SU-DHL-6 (cell line): Measurements from ENCODE around the gene CCDC83.

ENCODE experiments used
- EZH2phosphoT487 ChIP-seq: fragments of 200-600 bp; sonication (generic), shearing (Covaris generic); conservative IDR thresholded peaks from 2 replicates; pipeline ENCODE4 v1.6.1; 2018; ENCODE audit warnings: mild to moderate bottlenecking, antibody characterized with exemption, low read length, moderate library complexity, mixed read lengths
- TF ChIP-seq, protein P1 (sequence below): fragments of 200-600 bp; sonication (generic); IDR thresholded peaks from one replicate; pipeline ENCODE4 v1.5.1; 2017; ENCODE audit warnings: antibody characterized with exemption, mild to moderate bottlenecking, low read length, moderate library complexity; ENCODE audit not compliant: insufficient read depth, poor library complexity, severe bottlenecking

DNA sequence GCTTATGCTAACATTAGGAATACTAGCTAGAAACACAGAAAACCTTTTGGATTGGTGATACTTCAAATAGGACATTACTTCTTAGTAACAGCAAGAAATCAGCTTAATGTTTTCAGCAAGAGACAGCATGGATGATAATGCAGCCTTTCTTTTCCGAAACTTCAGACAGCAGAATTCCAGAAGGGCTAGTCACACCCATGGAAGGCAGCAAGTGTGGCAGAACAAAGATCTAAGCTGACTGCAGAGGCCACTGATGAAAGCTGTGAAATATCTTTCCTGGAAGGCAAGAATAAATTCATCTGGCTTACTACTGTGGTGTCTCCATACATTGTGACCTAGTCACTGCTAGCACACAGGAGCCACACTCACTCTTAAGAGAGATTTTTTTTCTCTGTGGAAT lies 100.3 kb downstream of the CCDC83 start:
- TF ChIP-seq, protein P1, sequence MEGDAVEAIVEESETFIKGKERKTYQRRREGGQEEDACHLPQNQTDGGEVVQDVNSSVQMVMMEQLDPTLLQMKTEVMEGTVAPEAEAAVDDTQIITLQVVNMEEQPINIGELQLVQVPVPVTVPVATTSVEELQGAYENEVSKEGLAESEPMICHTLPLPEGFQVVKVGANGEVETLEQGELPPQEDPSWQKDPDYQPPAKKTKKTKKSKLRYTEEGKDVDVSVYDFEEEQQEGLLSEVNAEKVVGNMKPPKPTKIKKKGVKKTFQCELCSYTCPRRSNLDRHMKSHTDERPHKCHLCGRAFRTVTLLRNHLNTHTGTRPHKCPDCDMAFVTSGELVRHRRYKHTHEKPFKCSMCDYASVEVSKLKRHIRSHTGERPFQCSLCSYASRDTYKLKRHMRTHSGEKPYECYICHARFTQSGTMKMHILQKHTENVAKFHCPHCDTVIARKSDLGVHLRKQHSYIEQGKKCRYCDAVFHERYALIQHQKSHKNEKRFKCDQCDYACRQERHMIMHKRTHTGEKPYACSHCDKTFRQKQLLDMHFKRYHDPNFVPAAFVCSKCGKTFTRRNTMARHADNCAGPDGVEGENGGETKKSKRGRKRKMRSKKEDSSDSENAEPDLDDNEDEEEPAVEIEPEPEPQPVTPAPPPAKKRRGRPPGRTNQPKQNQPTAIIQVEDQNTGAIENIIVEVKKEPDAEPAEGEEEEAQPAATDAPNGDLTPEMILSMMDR, result no peak
- no peak for TF ChIP-seq EZH2phosphoT487
